LNCAP (cell line): ENCODE data around the gene CCNI.

Experiments
- TF ChIP-seq, protein P1 (sequence below): fragments of 450-650 bp; IDR thresholded peaks from 2 replicates; pipeline ENCODE4 v1.5.1; 2017; ENCODE audit warnings: mild to moderate bottlenecking

The CCNI gene

DNA sequence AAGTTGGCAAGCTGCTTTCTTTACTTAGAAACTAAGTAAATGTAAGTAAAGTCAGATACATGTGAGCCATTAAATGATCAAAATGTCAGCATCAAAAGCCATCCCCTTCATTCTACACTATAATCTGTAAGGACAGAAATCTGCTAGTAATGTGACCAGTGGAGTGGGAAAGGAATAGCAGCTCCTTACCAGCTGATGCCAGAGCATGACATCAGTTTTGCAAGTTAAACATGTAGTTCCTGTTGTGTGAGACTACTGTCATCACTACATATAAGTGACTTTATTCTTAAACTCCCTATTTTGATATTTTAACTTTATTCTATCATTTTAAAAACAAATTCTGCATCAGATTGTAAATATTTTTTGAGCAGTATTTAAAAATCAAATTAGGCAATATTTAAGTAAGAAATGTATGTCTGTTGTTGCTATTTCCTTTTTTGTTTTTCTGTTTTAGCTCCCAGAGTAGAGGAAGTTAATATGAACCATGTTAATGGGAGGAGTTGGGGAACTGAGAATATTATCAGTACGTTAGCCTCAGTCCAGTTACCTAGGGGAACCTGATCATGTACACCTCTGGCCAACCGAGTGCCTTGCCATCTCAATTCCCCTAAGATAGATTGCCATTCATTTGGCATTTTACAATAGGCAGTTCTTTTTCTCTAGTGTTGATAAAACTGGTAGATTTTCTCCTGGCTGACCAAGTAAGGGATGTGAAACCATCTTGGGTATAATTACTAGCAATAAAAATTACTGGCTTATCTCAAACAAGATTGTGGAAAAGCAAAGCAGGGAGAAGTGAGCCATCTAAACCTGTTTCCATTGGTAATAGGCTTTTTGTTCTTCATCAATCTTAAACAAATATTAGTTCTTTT lies 34.7 kb downstream of the CCNI start:
- TF ChIP-seq, protein P1, sequence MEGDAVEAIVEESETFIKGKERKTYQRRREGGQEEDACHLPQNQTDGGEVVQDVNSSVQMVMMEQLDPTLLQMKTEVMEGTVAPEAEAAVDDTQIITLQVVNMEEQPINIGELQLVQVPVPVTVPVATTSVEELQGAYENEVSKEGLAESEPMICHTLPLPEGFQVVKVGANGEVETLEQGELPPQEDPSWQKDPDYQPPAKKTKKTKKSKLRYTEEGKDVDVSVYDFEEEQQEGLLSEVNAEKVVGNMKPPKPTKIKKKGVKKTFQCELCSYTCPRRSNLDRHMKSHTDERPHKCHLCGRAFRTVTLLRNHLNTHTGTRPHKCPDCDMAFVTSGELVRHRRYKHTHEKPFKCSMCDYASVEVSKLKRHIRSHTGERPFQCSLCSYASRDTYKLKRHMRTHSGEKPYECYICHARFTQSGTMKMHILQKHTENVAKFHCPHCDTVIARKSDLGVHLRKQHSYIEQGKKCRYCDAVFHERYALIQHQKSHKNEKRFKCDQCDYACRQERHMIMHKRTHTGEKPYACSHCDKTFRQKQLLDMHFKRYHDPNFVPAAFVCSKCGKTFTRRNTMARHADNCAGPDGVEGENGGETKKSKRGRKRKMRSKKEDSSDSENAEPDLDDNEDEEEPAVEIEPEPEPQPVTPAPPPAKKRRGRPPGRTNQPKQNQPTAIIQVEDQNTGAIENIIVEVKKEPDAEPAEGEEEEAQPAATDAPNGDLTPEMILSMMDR: no peak

DNA sequence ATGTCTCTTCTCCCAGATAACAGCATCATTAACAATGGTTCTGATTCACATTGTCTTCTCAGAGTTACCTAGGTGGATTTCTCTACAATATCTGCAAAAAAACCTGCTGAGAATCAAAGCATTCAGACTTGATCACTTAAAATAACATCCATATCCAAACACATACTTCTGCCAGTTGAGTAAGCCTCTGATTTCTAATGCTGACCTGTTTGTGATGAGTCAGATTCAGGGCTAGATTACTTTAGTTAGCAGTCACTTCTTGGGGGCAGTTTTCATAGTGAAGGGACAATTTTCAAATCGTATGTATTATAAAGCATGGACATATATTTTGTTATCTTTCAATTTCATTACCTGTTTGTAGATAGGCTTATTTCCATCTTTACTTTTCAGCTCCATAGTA lies 35.5 kb downstream of the CCNI start:
- TF ChIP-seq, protein P1: no peak

DNA sequence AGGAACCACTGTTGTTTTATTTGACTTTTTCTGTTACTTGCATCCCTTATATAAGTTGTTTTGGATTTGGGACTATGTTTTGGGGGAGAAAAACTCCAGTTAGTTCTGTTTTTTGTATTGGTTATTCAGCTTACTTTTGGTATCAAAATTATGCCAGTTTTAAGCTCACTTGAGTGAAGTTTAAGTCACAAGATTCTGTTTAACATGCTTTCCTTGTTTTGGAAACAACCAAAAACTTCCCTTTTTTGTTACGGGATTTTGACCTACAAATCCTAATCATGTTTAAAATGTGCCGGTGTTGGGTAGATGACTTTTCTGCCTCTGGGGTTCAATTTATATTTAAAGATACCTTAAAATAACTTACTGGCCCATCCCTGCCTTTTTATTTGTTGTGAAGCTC lies 36.0 kb downstream of the CCNI start:
- TF ChIP-seq, protein P1: no peak

DNA sequence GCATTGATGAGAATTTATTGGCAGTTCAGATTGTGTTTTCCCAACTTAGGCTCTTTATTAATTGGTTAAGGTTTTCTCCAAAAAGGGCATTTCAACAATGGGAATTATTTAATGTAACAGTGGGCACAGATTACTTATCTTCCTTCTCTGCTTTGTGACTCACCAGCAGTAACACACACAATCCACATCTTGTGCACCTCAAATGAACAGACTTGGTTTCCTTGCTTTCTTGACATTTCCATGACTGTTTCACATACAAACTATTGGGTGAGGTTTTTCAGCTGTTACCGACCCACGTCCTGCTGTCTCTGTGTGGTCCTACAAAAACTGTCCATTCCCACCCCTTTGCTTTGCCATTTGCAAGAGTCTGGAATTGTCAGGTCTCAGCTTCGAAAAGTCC lies 38.1 kb downstream of the CCNI start:
- TF ChIP-seq, protein P1: no peak

DNA sequence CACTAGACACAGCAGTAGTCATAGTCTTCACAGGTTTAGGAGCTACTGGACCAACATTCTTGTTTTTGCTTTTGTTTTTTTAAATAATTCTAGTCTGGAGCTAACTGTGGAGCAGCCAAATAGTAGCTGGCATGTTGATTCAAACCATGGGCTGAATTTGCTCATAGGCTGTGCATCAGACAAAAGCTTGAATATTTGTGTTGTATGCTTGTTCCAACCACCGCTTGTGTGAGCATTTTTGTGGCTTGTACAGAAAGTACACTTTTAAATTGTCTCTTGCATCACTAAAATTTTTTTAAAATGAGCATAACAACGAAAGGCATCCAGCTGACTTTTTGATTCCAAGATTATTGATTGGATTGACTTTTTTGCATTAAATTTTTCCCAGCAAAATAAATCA lies 39.6 kb downstream of the CCNI start:
- TF ChIP-seq, protein P1: no peak

DNA sequence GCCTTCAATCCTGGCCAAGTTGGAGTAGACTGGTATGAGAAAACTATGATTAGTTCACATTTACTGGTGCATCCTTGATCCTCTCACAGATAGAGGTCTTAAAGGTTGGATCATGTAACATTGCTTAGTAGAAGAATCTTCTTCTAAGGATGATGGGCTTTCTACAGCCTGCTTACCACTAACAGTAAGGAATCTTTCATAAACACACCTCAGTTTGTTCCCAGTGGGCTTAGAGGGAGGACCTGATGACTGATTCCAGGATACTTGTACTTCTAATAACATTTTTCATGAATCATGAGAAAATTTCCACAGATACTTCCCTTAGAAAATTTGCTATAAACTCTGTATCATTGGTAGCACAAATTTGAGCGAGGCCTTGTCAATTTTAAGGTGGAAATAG lies 40.6 kb downstream of the CCNI start:
- TF ChIP-seq, protein P1: no peak

DNA sequence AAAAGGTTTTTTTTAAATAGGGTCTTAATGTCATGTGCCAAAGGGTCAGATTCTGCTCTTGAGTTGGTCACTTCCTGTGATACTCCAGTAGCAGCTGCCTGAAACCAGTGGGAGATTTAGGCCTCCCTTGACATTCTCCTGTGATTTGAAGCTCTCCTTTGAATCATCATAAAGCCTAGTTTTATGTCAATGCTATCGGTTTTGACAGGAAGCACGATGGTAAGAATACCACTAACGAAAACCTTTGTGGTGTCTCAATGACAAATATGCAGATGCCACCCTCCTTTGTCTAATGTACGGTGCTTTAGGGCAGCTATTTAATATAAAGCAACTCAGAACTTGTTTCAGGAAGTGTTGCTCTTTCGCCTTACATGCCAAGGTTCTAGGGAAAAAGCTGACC lies 44.2 kb downstream of the CCNI start:
- TF ChIP-seq, protein P1: no peak
